GM18951 (cell line): Measurements from ENCODE around the gene ABL1.

Experiments
- POLR2A ChIP-seq: IDR thresholded peaks from 4 replicates; pipeline ENCODE4 v1.6.1; 2011; ENCODE audit warnings: mild to moderate bottlenecking; ENCODE audit not compliant: insufficient read length, insufficient read depth; ENCODE audit errors: extremely low read depth
- in situ Hi-C: fragments of 300-500 bp; cut with MboI; formaldehyde crosslinking; loops from one replicate; pipeline ENCODE4 v1.12.0; 2022; ENCODE audit warnings: low sequenced_read_pairs, mixed read lengths, inconsistent platforms; ENCODE audit not compliant: unreplicated experiment

ABL1 gene

DNA sequence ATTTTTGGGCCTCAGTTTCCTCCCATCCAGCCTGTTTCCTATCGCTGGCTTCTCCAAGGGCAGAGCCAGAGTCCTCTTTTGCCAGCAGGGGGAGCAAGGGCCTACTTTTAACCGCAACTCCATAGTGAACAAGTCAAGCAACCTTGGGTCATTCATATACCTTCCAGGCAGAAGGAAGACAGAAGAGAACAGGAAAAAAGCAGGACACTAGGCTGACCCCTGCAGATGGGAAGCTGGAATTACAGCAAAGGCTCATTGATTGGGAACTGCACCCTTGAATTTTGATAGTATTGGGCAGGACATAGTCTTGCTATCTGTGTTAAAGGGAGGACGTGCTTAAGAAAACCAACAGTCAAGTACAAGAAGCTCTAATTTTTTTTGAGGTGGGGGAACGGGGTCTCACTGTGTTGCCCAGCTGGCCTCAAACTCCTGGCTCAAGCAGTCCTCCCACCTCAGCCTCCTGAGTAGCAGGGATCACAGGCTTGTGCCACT lies 31.5 kb downstream of the ABL1 start:
- in situ Hi-C loops, result loop anchor here (10.0 kb wide), 1 partner anchor 162 kb away; no protein-coding TSS in a partner anchor
- no peak for TF ChIP-seq POLR2A

DNA sequence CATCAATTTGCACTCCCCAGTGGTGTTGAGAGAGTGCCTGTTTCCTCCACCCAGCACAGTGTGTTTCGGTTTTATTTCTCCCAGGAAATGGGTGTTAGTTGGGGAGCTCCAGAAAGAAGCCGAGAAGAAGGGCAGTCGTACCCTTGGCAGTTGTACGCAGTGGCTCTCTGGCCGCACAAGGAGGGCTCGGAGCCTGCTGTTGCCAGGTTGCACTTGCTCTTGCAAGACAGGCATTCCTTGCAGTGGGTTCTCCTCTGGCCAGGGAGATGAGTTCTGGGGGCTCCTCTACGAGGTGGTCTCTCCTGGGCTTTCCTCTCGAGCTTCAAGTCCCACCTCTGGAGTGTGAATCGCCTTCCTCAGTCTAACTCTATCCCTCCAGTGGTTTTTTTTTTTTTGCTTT lies 32.5 kb downstream of the ABL1 start:
- no peak for TF ChIP-seq POLR2A
- in situ Hi-C loops, result loop anchor here (10.0 kb wide), 1 partner anchor 163 kb away; no protein-coding TSS in a partner anchor

DNA sequence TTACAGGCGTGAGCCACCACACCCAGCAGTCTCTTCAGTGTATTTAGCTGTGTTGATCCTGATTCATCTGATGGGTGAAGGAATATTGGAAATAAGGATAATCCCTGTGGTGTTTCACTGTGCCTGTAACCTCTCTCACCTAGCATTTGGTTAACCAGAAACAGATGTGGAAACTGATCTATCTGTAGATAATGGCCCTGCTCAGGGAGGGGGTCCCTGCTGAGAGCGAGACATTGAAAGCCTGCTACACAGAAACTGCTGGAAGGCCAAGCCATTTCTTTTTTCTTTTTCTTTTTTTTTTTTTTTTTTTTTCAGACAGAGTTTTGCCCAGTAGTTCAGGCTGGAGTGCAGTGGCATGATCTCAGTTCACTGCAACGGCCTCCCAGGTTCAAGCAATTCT lies 33.2 kb downstream of the ABL1 start:
- no peak for TF ChIP-seq POLR2A
- in situ Hi-C loops, result loop anchor here (10.0 kb wide), 1 partner anchor 163 kb away; no protein-coding TSS in a partner anchor

DNA sequence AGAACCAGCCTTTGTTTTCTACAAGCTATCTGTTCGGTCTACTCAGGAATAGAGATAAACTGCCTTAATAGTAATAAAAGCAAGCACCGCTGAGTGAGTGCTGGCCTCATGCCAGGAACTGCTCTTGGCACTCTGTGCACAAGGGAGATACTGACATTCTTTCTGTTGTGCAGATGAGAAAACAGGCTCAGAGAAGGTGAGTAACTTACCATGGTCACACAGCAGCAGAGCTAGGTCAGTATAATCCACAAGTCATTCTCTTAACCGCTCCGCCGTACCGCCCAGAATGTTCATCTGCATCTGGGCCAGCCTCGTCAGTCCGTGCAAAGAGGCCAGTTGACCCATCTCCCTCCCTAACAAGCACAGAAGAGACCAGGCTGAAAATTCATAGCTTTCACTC lies 34.2 kb downstream of the ABL1 start:
- in situ Hi-C loops, result loop anchor here (10.0 kb wide), 1 partner anchor 164 kb away; no protein-coding TSS in a partner anchor

DNA sequence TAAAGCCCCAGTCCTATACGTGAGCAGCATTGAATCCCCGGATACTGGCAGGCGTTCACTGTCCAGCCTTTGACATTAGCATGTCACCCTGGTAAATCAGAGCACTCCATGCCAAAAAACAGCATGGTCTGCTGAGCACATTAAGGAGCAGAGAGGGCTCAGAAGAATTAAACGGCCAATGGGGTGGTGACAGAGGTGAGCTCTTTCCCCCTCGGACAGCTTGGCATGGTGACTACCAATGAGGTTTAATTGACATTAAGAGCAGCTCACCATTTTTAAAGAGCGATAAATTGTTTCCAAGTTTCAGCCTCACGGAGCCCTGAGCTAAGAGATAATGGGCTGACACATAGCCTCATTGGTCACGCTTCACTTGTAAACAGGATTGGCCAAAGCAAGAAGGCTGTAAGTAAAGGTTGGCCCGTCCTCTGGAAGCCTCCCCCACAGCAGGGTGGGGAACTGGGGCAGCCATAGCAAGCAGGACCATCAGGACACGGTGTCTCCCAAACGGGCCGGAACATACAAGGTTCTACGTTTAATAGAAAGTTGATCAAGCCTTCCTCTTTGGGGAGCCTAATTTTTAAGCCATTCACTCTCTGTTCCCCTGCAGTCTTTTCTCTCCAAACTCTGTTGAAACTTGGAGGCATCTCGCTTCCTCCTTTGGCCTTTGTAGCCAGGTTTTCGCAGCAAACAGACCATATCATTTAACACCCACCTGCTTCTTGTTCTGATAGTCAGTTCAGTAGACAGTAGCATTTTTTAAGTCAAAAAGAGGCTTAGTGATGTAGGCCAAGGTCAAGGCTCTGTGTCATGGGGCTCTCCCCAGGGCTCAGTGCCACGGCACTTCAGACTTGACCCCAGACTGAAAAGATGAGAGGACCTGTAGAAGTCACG lies 35.7 kb downstream of the ABL1 start:
- in situ Hi-C loops, result loop anchor here (5.0 kb wide), 1 partner anchor 77 kb away; no protein-coding TSS in a partner anchor
- TF ChIP-seq POLR2A, result no peak

More for the DNA sequence above, 34.2 kb downstream of the ABL1 start:
- no peak for TF ChIP-seq POLR2A

DNA sequence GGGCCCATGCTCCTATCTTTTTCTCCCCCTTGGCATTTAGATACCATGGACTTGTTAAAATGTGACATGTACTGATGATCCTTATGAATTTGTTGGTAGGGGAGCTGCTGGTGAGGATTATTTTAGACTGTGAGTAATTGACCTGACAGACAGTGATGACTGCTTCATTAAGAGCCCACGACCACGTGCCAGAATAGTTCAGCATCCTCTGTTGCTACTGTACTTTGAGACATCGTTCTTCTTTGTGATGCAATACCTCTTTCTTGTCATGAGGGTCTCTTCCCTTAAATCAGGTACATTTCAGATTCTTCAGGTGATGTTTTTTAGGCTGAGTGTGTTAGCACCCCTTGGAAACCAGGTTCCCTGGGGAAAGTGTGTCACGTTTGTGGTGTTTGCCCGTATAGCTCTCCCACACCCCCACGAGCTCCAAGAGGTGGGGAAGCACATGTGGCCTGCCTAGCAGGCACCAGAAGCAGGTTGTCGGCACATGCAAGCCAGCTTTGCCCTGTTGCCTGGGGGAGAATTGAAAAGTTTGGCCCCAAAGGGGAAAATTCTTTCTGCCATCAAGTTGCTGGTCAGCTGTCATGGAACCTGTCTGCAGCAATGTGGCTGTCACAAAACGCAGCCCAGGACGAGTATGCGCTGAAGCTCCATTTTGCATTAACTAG lies 36.5 kb downstream of the ABL1 start:
- no peak for TF ChIP-seq POLR2A
- in situ Hi-C loops, result loop anchor here (5.0 kb wide), 1 partner anchor 76 kb away; no protein-coding TSS in a partner anchor

DNA sequence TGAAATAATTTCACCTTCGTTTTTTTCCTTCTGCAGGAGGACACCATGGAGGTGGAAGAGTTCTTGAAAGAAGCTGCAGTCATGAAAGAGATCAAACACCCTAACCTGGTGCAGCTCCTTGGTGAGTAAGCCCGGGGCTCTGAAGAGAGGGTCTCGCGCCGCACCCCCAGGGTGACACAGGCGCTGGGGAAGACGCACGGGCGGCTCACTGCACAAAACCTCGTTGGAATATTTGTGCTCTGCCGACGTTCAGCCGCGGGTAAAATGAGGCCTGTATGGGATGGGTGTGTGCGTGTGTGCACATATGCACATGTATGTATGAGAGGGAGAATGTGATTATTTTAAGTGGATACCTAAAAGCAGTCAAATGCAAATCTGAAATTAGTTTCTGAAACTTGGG lies 37.0 kb downstream of the ABL1 start:
- in situ Hi-C loops, result loop anchor here (5.0 kb wide), 1 partner anchor 75 kb away; no protein-coding TSS in a partner anchor
- TF ChIP-seq POLR2A, result no peak

DNA sequence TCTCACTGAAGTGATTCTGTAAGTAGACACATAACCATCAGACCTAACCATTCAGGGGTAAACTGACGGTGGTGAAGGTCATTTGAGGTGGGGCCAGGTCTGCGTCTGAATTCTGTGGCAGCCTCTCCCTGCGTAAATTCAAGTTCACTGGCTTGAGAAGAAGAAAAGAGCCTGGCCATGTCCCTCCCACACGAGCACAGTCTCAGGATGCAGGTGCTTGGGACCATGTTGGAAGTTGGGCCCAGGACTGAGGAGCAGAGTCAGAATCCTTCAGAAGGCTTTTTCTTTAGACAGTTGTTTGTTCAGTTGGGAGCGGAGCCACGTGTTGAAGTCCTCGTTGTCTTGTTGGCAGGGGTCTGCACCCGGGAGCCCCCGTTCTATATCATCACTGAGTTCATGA lies 37.5 kb downstream of the ABL1 start:
- in situ Hi-C loops, result loop anchor here (5.0 kb wide), 1 partner anchor 75 kb away; no protein-coding TSS in a partner anchor
- TF ChIP-seq POLR2A, result no peak

DNA sequence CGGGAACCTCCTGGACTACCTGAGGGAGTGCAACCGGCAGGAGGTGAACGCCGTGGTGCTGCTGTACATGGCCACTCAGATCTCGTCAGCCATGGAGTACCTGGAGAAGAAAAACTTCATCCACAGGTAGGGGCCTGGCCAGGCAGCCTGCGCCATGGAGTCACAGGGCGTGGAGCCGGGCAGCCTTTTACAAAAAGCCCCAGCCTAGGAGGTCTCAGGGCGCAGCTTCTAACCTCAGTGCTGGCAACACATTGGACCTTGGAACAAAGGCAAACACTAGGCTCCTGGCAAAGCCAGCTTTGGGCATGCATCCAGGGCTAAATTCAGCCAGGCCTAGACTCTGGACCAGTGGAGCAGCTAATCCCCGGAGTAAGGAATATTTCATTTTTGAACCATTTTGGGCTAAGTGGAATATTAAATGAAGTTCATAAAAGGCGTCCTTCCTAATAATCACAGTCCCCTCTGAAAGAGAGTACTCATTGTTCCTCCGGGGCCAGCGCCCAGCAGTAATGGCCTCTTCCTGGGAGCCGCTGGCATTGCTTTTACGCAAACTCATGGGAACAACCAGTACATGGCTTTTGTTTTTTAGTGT lies 38.0 kb downstream of the ABL1 start:
- in situ Hi-C loops, result loop anchor here (5.0 kb wide), 1 partner anchor 74 kb away; no protein-coding TSS in a partner anchor
- TF ChIP-seq POLR2A, result no peak

DNA sequence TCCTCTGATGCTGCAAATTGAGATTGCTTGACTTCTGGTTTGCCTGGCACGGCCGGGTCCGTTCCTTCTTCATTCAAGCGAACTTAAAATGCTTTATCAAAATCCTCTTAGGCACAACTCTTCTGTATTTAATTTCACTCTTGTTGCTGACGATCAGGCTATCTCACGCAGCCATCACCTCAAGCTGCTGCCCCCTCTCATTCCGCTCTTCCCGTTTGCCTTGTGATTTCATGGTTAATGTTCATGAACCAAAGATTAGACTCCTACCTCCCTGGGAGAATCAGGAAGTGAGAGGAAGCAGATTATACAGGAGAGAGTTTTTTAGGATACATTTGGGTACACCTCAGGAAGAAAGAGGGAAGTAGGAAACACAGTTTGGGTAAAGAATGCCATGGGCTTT lies 38.9 kb downstream of the ABL1 start:
- TF ChIP-seq POLR2A, result no peak
- in situ Hi-C loops, result loop anchor here (5.0 kb wide), 1 partner anchor 73 kb away; no protein-coding TSS in a partner anchor

DNA sequence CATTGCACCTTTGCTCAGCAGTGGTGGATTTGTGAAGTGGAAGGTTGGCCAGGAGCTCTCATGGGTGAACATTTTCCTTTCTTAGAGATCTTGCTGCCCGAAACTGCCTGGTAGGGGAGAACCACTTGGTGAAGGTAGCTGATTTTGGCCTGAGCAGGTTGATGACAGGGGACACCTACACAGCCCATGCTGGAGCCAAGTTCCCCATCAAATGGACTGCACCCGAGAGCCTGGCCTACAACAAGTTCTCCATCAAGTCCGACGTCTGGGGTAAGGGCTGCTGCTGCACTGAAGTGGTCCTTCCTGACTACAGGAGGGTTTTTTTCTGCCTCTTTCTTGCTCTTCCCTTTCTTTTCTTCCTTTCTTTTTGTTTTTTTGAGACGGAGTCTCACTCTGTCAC lies 39.7 kb downstream of the ABL1 start:
- in situ Hi-C loops, result loop anchor here (5.0 kb wide), 1 partner anchor 73 kb away; no protein-coding TSS in a partner anchor
- no peak for TF ChIP-seq POLR2A

DNA sequence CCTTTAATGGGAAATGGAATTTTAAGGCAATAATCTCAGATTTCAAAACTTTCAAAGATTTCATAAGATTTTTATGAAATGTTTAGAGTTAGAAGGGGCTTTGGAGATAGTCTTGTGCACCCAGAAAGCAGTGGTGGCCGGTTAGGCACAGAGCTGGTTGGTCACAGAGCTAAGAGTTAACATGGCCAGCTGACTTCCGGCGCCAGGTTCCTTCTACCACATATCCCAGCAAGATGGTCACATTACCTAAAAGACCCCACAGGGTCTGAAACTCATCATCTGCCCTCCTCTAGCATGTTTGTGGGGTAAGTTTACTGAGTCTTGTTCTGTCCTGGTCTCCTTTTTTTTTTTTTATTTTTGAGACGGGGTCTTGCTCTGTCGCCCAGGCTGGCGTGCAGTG lies 42.2 kb downstream of the ABL1 start:
- in situ Hi-C loops, result no loop called here
- TF ChIP-seq POLR2A, result no peak

DNA sequence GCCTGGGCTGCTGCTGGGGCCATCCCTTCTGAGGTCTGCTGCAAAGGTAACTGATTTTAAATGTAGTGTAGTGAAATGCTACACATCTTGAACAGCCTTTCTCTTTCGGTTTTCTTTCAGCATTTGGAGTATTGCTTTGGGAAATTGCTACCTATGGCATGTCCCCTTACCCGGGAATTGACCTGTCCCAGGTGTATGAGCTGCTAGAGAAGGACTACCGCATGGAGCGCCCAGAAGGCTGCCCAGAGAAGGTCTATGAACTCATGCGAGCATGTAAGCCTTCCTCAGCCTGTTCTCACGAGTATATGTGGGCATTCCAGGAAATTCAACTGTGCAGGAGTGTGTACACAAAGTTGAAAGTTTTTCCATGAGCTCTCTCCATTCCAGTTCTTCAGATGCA lies 43.2 kb downstream of the ABL1 start:
- no peak for TF ChIP-seq POLR2A
- in situ Hi-C loops, result no loop called here
